Stimulated activated CD4-positive, alpha-beta T cell treated with anti-CD3 and anti-CD28 coated beads, Interleukin-15, amount 100 ng/mL, for 1 hour (primary cell): ENCODE data around the gene PPP1R12B.
"Not testable (repeated sequence)": the region's sequence is repeated elsewhere in the genome, so short reads cannot be mapped to it uniquely, and the experiment has no call there.

Experiments
- DNase-seq, 2 donors: peaks; one replicate each; pipeline ENCODE4 v3.0.0-alpha.2; 2020; ENCODE audit warnings: low read depth in 1 of 2, low spot score in 1 of 2

Gene PPP1R12B

GRCh38 chr1:202599669-202600431, 251.4 kb downstream of the PPP1R12B start:
- no peak for DNase-seq

- DNase-seq, result no peak
Measured at GRCh38 chr1:202600432-202601041, 252.0 kb downstream of the PPP1R12B start.

- no peak for DNase-seq
Measured at GRCh38 chr1:202603435-202603834, 254.9 kb downstream of the PPP1R12B start.

- no peak for DNase-seq
Measured at GRCh38 chr1:202605515-202605914, 257.0 kb downstream of the PPP1R12B start.

GRCh38 chr1:202612036-202612435, 263.5 kb downstream of the PPP1R12B start:
- not testable (repeated sequence) for DNase-seq

GRCh38 chr1:202613571-202613970, 265.1 kb downstream of the PPP1R12B start:
- DNase-seq, result no peak

- not testable (repeated sequence) for DNase-seq
Measured at GRCh38 chr1:202614363-202615207, 266.1 kb downstream of the PPP1R12B start.

GRCh38 chr1:202615208-202615500, 266.7 kb downstream of the PPP1R12B start:
- not testable (repeated sequence) for DNase-seq

- no peak for DNase-seq
Measured at GRCh38 chr1:202615501-202616354, 267.2 kb downstream of the PPP1R12B start.

GRCh38 chr1:202616355-202616915, 267.9 kb downstream of the PPP1R12B start:
- DNase-seq, result no peak

GRCh38 chr1:202619012-202619411, 270.5 kb downstream of the PPP1R12B start:
- DNase-seq, result not testable (repeated sequence)

- no peak for DNase-seq
Measured at GRCh38 chr1:202619505-202619904, 271.0 kb downstream of the PPP1R12B start.

GRCh38 chr1:202620036-202620435, 271.5 kb downstream of the PPP1R12B start:
- not testable (repeated sequence) for DNase-seq

GRCh38 chr1:202621446-202621845, 272.9 kb downstream of the PPP1R12B start:
- DNase-seq, result no peak

GRCh38 chr1:202622388-202622787, 273.9 kb downstream of the PPP1R12B start:
- DNase-seq, result no peak

- no peak for DNase-seq
Measured at GRCh38 chr1:202623075-202623474, 274.6 kb downstream of the PPP1R12B start.

GRCh38 chr1:202623476-202623875, 275.0 kb downstream of the PPP1R12B start:
- not testable (repeated sequence) for DNase-seq

GRCh38 chr1:202624088-202624780, 275.7 kb downstream of the PPP1R12B start:
- no peak for DNase-seq

GRCh38 chr1:202624781-202625108, 276.2 kb downstream of the PPP1R12B start:
- no peak for DNase-seq
